NCI-H2227 (cell line): Measurements from ENCODE around the gene RBMS3.
"Not testable (repeated sequence)": the region's sequence is repeated elsewhere in the genome, so short reads cannot be mapped to it uniquely, and the experiment has no call there.

Source experiments
- DNase-seq: peaks from one replicate; lab custom pipeline; 2025; ENCODE audit not compliant: unreplicated experiment; lab: John Stamatoyannopoulos, UW

Gene RBMS3

GRCh38 chr3:29310865-29311264, 30.0 kb downstream of the RBMS3 start:
- DNase-seq, result no peak

- DNase-seq, result no peak
These were observed 30.9 kb downstream of the RBMS3 start for GRCh38 chr3:29311795-29312194.

GRCh38 chr3:29312395-29312794, 31.5 kb downstream of the RBMS3 start:
- no peak for DNase-seq

- DNase-seq, result no peak
These were observed 32.1 kb downstream of the RBMS3 start for GRCh38 chr3:29312960-29313452.

- DNase-seq, result no peak
These were observed 33.3 kb downstream of the RBMS3 start for GRCh38 chr3:29313981-29314726.

- no peak for DNase-seq
These were observed 33.8 kb downstream of the RBMS3 start for GRCh38 chr3:29314727-29315088.

GRCh38 chr3:29317659-29318173, 36.8 kb downstream of the RBMS3 start:
- DNase-seq, result no peak

- DNase-seq, result no peak
These were observed 37.4 kb downstream of the RBMS3 start for GRCh38 chr3:29318251-29318650.

GRCh38 chr3:29319262-29319661, 38.4 kb downstream of the RBMS3 start:
- no peak for DNase-seq

GRCh38 chr3:29319798-29320197, 38.9 kb downstream of the RBMS3 start:
- no peak for DNase-seq

GRCh38 chr3:29322586-29322985, 41.7 kb downstream of the RBMS3 start:
- DNase-seq, result no peak

GRCh38 chr3:29324180-29324651, 43.3 kb downstream of the RBMS3 start:
- DNase-seq, result no peak

GRCh38 chr3:29326540-29326939, 45.7 kb downstream of the RBMS3 start:
- DNase-seq, result not testable (repeated sequence)

- peak; percentile 19 for DNase-seq
These were observed 49.4 kb downstream of the RBMS3 start for GRCh38 chr3:29329986-29330890.

- no peak for DNase-seq
These were observed 50.2 kb downstream of the RBMS3 start for GRCh38 chr3:29331035-29331434.

GRCh38 chr3:29331456-29332194, 50.8 kb downstream of the RBMS3 start:
- no peak for DNase-seq

GRCh38 chr3:29332195-29332637, 51.3 kb downstream of the RBMS3 start:
- no peak for DNase-seq

- DNase-seq, result no peak
These were observed 52.7 kb downstream of the RBMS3 start for GRCh38 chr3:29333576-29333975.

GRCh38 chr3:29334706-29335105, 53.8 kb downstream of the RBMS3 start:
- DNase-seq, result no peak

- DNase-seq, result no peak
These were observed 54.6 kb downstream of the RBMS3 start for GRCh38 chr3:29335438-29335837.

- DNase-seq, result no peak
These were observed 55.1 kb downstream of the RBMS3 start for GRCh38 chr3:29335943-29336342.
